CD4-positive, alpha-beta T cell treated with Interleukin-15 for 1 hour (primary cell): ENCODE measurements around the gene ZNF491.
"Not testable (repeated sequence)": the region's sequence is repeated elsewhere in the genome, so short reads cannot be mapped to it uniquely, and the experiment has no call there.

Experiments used
- DNase-seq: peaks from one replicate; pipeline ENCODE4 v3.0.0-alpha.2; 2020

ZNF491 gene

DNA sequence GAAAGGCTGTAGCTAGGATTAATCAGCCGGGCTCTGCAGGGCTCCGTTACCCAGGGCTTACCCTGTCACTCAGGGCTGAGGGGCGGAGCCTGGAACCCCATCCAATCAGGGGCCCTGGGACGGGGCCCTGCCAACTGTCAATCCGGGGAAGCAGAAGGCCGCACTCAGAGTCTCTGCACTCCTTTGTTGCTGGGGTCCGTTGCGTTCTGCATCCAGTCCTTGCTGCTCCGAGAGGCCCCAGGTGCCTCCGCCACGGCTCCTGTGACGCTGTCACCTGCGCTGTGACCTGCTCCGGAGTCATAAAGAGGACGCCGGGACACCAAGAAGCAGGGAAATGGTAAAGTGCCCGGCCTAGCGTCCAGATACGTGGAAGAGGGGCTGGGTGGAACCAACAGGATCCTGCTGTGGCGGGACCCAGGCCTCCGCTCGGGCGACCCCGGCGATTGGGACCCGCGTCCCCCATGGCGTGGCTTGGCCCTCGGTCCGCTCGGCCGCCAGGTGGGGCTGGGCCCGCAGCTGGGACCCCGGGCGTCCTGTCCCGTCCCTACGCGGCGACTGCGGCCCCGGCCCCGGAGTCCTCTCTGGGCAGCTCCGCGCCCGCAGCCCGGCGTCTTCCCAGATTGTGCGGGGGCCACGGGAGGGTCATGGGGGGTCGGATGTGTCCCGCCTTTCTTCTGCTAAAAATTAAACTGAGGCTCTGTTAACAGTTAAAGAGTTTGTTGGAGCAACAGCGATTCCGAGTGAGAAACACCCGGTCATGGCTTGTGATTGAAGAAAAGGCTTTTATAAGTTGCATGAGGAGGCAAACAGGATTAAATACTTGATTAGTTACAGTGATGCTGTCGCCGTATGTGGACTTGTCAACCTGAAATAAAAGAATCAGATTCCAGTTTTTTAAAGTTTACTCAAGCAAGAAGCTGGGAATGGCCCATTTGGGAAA, at the start of gene ZNF491:
Gene ZNF491 (plus strand): TSS at position 133 of the 940 bp plus-strand sequence. CDS start 7,431 bp downstream, outside the sequence.
- peak; percentile 85 for DNase-seq

DNA sequence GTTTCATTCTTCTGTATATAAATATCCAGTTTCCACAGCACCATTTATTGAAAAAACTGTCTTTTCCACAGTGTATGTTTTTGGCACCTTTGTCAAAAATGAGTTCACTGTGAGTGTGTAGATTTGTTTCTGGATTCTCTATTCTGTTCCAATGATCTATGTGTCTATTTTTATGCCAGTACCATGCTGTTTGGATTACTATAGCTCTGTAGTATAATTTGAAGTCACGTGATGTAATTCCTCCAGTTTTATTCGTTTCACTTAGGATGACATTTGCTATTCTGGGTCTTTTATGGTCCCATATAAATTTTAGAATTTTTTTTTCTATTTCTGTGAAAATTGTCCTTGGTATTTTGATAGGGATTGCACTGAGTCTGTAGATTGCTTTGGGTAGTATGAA, 48.6 kb upstream of the ZNF491 start:
- no peak for DNase-seq

GRCh38 chr19:11752244-11752736, 46.0 kb upstream of the ZNF491 start:
- no peak for DNase-seq

DNA sequence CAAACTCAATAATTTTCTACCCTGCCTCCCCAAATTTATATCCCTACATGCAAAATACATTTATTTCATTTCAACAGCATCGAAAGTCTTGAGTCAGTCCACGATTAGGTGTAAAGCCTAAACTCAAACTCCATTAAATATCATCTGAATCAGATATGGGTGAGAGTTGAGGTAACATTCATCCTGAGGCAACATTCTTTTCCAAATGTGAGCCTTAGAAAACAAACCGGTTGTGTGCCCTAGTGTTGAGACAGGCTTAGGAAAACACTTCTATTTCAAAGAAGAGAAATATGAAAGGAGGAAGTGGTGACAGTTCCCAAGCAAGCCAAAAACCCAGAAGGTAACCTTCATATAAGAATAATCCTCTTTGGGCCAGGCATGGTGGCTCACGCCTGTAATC, 43.7 kb upstream of the ZNF491 start:
- no peak for DNase-seq

GRCh38 chr19:11756965-11757364, 41.4 kb upstream of the ZNF491 start:
- DNase-seq: no peak

- no peak for DNase-seq
Measured at GRCh38 chr19:11759805-11760204, 38.5 kb upstream of the ZNF491 start.

GRCh38 chr19:11763117-11763516, 35.2 kb upstream of the ZNF491 start:
- DNase-seq: no peak

- no peak for DNase-seq
Measured at GRCh38 chr19:11763611-11764010, 34.7 kb upstream of the ZNF491 start.

DNA sequence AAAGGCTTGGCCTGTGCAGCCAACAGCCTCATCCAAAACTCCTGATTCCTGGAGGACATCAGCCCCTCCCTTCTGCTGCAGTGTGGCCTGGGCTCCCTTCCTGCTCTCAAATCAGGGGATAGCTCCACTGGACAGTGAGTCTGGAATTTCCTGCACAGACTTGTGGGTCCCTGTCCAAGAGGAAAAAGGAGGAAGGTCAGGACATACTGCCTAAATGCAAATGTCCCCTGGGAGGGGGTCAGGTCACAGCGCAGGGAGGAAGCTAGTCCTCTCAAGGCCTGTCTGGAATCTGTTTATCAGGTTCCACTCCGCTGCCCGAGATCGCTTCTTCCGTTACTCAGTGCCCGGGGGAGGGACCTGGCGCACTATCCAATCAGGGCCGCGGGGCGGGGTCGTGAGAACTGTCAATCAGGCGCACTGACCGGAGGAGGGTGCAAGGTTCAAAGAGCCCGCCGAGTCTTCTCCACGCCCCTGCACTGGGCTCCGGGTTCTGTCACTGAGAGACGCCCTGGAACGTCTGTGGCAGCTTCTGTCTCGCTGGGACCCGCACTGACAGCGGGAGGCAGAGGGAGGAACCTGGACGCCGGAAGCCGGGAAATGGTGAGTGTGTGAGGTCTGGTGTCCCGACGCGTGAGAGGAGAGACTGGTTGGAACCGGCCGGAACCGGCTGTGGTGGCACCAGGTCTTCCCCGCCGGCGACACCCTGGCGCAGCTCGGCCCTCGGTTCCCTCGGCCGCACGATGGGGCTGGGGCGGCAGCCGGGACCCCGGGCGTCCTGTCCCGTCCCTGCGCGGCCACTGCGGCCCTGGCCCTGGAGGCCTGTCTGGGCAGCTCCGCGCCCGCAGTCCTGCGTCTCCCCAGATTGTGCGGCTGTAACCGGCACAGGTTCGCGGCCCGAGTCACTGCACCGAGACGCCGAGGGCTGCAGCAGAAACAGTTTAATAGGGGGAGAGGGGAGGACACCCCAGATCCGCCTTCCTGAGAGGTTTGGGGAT, 31.4 kb upstream of the ZNF491 start, which contains the start of gene ZNF441:
Gene ZNF441 (plus strand): TSS at position 404 of the 995 bp plus-strand sequence. CDS start 194 bp downstream, at position 598.
- DNase-seq: peak; percentile 92

DNA sequence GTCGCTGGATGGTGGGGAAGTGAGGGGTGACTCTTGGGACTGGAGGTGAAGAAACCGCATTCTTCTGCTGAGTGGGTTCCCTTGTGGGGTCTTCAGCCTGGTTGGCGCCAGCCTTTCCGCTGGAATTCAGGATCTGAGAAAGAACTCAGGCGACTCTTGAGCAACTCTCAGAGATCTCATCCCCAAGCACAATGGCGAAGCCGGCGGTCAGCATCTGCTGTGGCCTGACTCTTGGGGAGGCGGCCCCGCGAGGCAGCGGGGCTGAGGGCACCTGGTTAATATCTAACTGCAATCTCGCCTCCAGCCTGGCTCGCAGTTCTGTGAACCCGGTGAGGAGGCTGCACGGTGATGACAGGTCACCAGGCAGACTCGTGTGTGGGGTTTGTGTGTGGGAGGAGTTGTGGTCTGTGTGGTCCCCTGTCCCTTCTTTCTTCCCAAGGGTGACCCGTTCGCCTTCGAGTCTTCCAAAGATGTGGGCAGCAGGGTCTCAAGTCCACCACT, 30.6 kb upstream of the ZNF491 start:
- DNase-seq: peak; percentile 18

- no peak for DNase-seq
Measured at GRCh38 chr19:11769995-11770394, 28.3 kb upstream of the ZNF491 start.

GRCh38 chr19:11771520-11771919, 26.8 kb upstream of the ZNF491 start:
- not testable (repeated sequence) for DNase-seq

DNA sequence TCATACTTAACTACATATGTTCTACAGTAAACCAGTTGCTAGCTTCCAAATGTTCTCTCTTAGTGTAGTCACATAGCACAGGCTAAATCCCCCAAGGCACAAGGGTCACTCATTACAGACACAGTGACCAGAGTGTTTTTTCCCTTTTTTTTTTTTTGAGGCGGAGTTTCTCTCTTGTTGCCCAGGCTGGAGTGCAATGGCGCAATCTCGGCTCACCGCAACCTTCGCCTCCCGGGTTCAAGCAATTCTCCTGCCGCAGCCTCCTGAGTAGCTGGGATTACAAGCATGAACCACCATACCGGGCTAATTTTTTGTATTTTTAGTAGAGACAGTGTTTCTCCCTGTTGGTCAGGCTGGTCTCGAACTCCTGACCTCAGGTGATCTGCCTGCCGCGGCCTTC, 21.7 kb upstream of the ZNF491 start:
- not testable (repeated sequence) for DNase-seq

DNA sequence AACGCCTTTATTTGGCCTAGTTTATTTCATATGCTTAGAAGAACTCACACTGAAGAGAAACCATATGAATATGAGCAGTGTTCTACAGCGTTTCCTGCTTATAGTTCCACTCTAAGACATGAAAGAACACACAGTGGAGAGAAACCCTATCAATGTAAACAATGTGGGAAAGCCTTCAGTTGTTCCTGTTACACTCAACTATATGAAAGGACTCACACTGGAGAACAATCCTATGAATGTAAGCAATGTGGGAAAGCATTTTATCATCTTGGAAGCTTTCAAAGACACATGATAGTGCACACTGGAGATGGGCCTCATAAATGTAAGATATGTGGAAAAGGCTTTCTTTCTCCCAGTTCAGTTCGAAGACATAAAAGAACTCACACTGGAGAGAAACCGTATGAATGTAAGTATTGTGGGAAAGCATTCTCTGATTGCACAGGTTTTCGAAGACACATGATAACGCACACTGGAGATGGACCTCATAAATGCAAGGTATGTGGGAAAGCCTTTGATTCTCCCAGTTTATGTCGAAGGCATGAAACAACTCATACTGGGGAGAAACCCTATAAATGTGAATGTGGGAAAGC, 17.8 kb upstream of the ZNF491 start:
- no peak for DNase-seq

DNA sequence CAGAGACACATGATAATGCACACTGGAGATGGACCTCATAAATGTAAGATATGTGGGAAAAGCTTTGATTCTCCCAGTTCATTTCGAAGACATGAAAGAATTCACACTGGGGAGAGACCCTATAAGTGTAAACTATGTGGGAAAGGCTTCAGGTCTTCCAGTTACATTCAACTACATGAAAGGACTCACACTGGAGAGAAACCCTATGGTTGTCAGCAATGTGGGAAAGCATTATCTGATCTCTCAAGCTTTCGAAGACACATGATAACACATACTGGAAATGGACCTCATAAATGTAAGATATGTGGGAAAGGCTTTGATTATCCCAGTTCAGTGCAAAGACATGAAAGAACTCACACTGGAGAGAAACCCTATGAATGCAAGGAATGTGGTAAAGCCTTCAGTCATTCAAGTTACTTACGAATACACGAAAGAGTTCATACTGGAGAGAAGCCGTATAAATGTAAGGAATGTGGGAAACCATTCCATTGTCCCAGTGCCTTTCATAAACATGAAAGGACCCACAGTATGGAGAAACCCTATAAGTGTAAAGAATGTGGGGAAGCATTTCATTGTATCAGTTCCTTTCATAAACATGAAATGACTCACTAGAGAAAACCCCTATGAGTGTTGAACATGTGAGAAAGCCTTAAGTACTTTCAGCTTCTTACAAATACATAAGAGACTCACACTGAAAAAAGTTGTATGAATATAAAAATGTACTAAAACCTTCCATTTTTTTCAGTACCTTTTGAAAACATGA, 16.8 kb upstream of the ZNF491 start:
- no peak for DNase-seq

DNA sequence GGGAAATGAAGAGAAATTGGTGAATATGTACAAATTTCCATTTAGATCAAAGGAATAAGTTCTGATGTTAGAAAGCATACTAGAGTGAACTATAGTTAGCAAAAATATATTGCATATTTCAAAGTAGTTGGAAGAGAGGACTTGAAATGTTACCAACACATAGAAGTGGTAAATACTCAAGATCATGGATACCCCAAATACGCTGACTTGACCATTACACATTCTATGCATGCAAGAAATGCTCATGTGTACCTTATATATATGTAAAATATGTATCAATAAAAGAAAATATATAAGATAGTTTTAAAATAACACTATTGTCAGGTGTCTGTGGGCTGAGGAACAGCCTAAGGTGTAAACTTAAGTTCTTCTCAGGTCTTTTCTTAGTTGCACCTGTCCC, 14.6 kb upstream of the ZNF491 start:
- DNase-seq: no peak

DNA sequence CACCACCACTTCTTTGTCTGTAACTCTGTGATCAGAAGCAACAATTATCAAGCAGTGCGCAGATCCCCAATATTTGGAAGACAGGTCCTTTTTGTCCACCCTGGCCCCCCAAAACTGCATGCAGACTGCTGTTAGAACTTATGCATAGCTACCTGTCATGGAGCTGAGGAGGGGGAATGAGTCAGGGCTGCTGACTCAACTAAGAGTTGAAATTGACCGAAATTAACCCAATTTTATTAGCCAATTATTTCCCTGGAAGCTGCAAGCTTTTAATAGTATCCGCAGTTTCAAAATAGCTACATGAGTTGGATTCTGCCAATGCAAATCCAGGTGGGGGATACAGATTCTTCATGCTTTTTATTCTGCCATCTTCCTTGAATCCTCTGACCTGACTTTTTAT, 14.0 kb upstream of the ZNF491 start:
- DNase-seq: no peak

DNA sequence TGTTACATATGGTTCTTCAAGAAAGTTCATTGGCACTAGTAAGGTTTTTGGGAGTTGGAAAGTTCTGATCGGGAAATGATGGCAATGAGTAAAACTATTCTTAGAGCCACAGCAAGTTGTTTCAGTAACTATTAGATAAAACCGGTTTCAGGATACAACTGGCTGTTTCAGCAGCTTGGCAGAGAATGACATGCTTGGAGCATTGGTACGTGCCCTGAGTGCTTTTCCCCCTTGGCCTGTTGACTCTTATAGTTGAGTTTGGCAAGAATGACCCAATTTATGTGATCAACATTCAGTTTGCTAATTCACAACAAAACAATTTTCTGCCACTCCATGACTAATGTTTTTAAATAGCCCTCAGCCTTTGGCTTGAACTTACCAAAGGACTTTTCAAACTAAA, 10.8 kb upstream of the ZNF491 start:
- DNase-seq: no peak

DNA sequence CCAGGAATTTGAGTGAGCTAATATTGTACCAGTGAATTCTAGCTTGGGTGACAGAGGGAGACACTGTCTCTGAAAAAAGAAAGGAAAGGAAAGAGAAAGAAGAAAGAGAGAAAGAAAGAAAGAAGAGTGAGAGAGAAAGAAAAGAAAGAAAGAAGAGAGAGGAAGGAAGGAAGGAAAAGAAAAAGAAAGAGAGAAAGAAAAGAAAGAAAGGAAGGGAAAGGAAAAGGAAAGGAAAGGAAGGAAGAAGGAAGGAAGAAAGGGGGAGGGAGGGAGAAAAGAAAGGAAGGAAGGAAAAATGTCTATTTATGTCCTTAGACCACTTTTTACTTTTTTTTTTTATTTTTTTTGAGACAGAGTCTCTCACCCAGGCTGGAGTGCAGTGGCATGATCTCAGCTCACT, 5.4 kb upstream of the ZNF491 start:
- no peak for DNase-seq

DNA sequence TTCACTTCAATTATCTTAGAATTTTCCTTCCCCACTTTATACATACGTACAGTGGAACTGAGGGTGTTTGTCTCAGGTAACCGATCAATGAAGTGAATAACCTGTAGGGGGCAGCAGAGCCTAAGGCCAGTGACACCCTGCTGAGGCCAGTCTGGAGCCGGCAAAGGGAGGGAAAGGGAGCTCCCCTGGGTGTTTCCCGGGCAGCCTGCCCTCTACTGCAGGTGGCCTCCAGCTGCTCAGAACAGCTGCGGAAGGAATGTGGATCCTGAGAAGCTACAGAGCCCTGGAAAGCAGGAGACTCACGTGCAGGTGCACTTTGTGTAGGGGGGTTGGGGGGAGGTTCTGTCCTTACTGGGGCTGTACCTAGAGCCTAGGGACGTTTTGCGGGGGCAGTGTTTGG, 832 bp upstream of the ZNF491 start:
- DNase-seq: peak; percentile 78

GRCh38 chr19:11806354-11807098, 8.2 kb downstream of the ZNF491 start:
- DNase-seq: no peak
